GM12878 (cell line): ENCODE results near the gene ADARB1. TPM values are rescaled to one million over a fixed set of nuclear protein-coding genes. Genes with fewer than 3 reads are reported as not detected.

Source experiments
- ATAC-seq: fragments of 200-7000 bp; cut with Tn5 transposase; 3 replicates; pipeline ENCODE4 v1.9.1; 2020; ENCODE audit warnings: mild to moderate bottlenecking, moderate library complexity
- BruUV-seq: library from RNA; stranded (reverse); fragments of 400-500 nt; replicated peaks from 2 replicates; lab custom pipeline; 2021; lab: Mats Ljungman, UMichigan
- CTCF ChIA-PET: fragments of 300-600 bp; sonication (Branson Sonifier 250); formaldehyde crosslinking; extraction: SDS; loops from one replicate; lab custom pipeline; 2021; ENCODE audit warnings: inconsistent platforms; lab: Yijun Ruan, JAX
- POLR2A ChIA-PET: fragments of 350-600 bp; formaldehyde crosslinking; extraction: SDS; loops from one replicate; lab custom pipeline; 2021; ENCODE audit warnings: inconsistent platforms; lab: Charles Lee
- RAD21 ChIA-PET: fragments of 300-600 bp; sonication (Branson Sonifier 250); formaldehyde crosslinking; loops from one replicate; lab custom pipeline; 2023; ENCODE audit warnings: antibody characterized with exemption; ENCODE audit not compliant: unreplicated experiment; lab: Charles Lee
- SMC1A ChIA-PET: fragments of 300-600 bp; sonication (Branson Sonifier 250); formaldehyde crosslinking; loops from one replicate; lab custom pipeline; 2023; ENCODE audit not compliant: unreplicated experiment, uncharacterized antibody; lab: Charles Lee
- DNase-seq: peaks from one replicate; pipeline ENCODE4 v3.0.0-alpha.2; 2011; ENCODE audit warnings: low read depth, low spot score
- FAIRE-seq: peaks from 3 replicates; lab custom pipeline; 2011; peaks lifted over from hg19 to GRCh38; lab: Jason Lieb, UNC
- H2AFZ ChIP-seq: 2 replicates; pipeline ENCODE4 v1.6.0; 2011; ENCODE audit warnings: low read depth, low read length, control low read depth; ENCODE audit not compliant: control insufficient read depth
- H3K27ac ChIP-seq: 2 replicates; pipeline ENCODE4 v1.5.1; 2011; ENCODE audit warnings: control low read depth; ENCODE audit not compliant: control insufficient read depth, insufficient read depth
- H3K27me3 ChIP-seq, 2 experiments: replicated peaks in 1 of 2; 2 replicates each; pipeline versions ENCODE4 v1.6.0 to v1.6.1; 2011; ENCODE audit warnings: low read length in 1 of 2; ENCODE audit not compliant: control insufficient read depth in 2 of 2, insufficient read depth in 2 of 2
- H3K36me3 ChIP-seq, 2 experiments: 2 replicates each; pipeline ENCODE4 v1.5.1; 2011; ENCODE audit warnings: low read length in 1 of 2; ENCODE audit not compliant: control insufficient read depth in 2 of 2, insufficient read depth in 2 of 2
- H3K4me1 ChIP-seq: 2 replicates; pipeline ENCODE4 v1.6.1; 2011; ENCODE audit warnings: mild to moderate bottlenecking, low read length, moderate library complexity, mixed read lengths; ENCODE audit not compliant: control insufficient read depth, insufficient read depth
- H3K4me2 ChIP-seq: 2 replicates; pipeline ENCODE4 v1.6.0; 2011; ENCODE audit warnings: control low read depth; ENCODE audit not compliant: control insufficient read depth, insufficient read depth
- H3K4me3 ChIP-seq: fragments of 200-600 bp; sonication (generic); 2 replicates; pipeline ENCODE4 v1.5.1; 2016
- H3K79me2 ChIP-seq: 2 replicates; pipeline ENCODE4 v1.6.0; 2011; ENCODE audit warnings: low read length; ENCODE audit not compliant: control insufficient read depth, insufficient read depth
- H3K9ac ChIP-seq: 2 replicates; pipeline ENCODE4 v1.8.0; 2011; ENCODE audit warnings: low read length, control low read depth, mixed read lengths; ENCODE audit not compliant: control insufficient read depth, insufficient read depth
- H3K9me3 ChIP-seq: replicated peaks from 3 replicates; pipeline ENCODE4 v1.5.1; 2011; ENCODE audit warnings: mild to moderate bottlenecking, low read length; ENCODE audit not compliant: control insufficient read depth, insufficient read depth
- H4K20me1 ChIP-seq: 2 replicates; pipeline ENCODE4 v1.6.0; 2011; ENCODE audit not compliant: control insufficient read depth, insufficient read depth
- ATF2 ChIP-seq: IDR thresholded peaks from 2 replicates; pipeline ENCODE4 v1.6.1; 2012; ENCODE audit warnings: low read length, inconsistent platforms
- BACH1 ChIP-seq: fragments of 450-650 bp; IDR thresholded peaks from 2 replicates; pipeline ENCODE4 v1.6.1; 2017; ENCODE audit warnings: mild to moderate bottlenecking, borderline replicate concordance
- CBFB ChIP-seq: IDR thresholded peaks from 2 replicates; pipeline ENCODE4 v1.6.1; 2016; ENCODE audit warnings: antibody characterized with exemption, low read depth
- EGR1 ChIP-seq, 2 experiments: IDR thresholded peaks; 1 replicate in 1 of 2; 2 replicates in 1 of 2; pipeline ENCODE4 v1.6.1; 2011 to 2012; ENCODE audit warnings: low read depth in 2 of 2, low read length in 2 of 2, borderline replicate concordance in 1 of 2, mild to moderate bottlenecking in 1 of 2, moderate library complexity in 1 of 2
- ELK1 ChIP-seq: IDR thresholded peaks from 2 replicates; pipeline ENCODE4 v1.6.1; 2012; ENCODE audit warnings: low read depth, low read length, improper control_type of control experiment
- GATAD2B ChIP-seq: fragments of 450-650 bp; conservative IDR thresholded peaks from 2 replicates; pipeline ENCODE4 v1.6.1; 2017; ENCODE audit warnings: low read depth, mild to moderate bottlenecking, moderate library complexity
- HDAC6 ChIP-seq: fragments of 200-600 bp; sonication (generic); IDR thresholded peaks from one replicate; pipeline ENCODE4 v1.8.0; 2017; ENCODE audit warnings: antibody characterized with exemption; ENCODE audit not compliant: unreplicated experiment
- HDGF ChIP-seq: fragments of 450-650 bp; IDR thresholded peaks from 2 replicates; pipeline ENCODE4 v1.6.1; 2016; ENCODE audit warnings: antibody characterized with exemption
- JUND ChIP-seq: IDR thresholded peaks from 2 replicates; pipeline ENCODE4 v1.6.1; 2012; ENCODE audit warnings: low read depth, mild to moderate bottlenecking, low read length, improper control_type of control experiment, moderate library complexity
- PKNOX1 ChIP-seq: fragments of 450-650 bp; IDR thresholded peaks from 2 replicates; pipeline ENCODE4 v1.6.1; 2016; ENCODE audit warnings: mild to moderate bottlenecking
- POU2F2 ChIP-seq: IDR thresholded peaks from 3 replicates; pipeline ENCODE4 v1.6.1; 2011; ENCODE audit warnings: low read depth, mild to moderate bottlenecking, low read length, borderline replicate concordance
- SMC3 ChIP-seq: IDR thresholded peaks from 2 replicates; pipeline ENCODE4 v1.6.1; 2011; ENCODE audit warnings: low read length, improper control_type of control experiment, borderline replicate concordance
- SREBF2 ChIP-seq: IDR thresholded peaks from 2 replicates; pipeline ENCODE4 v1.6.1; 2012; ENCODE audit warnings: mild to moderate bottlenecking, low read length
- SUZ12 ChIP-seq: fragments of 200-600 bp; sonication (generic); IDR thresholded peaks from one replicate; pipeline ENCODE4 v1.6.1; 2018; ENCODE audit warnings: antibody characterized with exemption, mild to moderate bottlenecking; ENCODE audit not compliant: unreplicated experiment
- TCF12 ChIP-seq: IDR thresholded peaks from 2 replicates; pipeline ENCODE4 v1.6.1; 2011; ENCODE audit warnings: low read depth, mild to moderate bottlenecking, low read length
- WRNIP1 ChIP-seq: IDR thresholded peaks from 2 replicates; pipeline ENCODE4 v1.6.1; 2011; ENCODE audit warnings: low read depth, low read length, improper control_type of control experiment, borderline replicate concordance
- ZBED1 ChIP-seq: IDR thresholded peaks from 2 replicates; pipeline ENCODE4 v1.6.1; 2016; ENCODE audit warnings: borderline replicate concordance
- ZBTB4 ChIP-seq: fragments of 450-650 bp; formaldehyde crosslinking; IDR thresholded peaks from 2 replicates; pipeline ENCODE4 v1.4.0; 2022; ENCODE audit warnings: mild to moderate bottlenecking, moderate library complexity
- ZZZ3 ChIP-seq: IDR thresholded peaks from 2 replicates; pipeline ENCODE4 v1.6.1; 2011; ENCODE audit warnings: low read depth; ENCODE audit not compliant: control insufficient read depth, insufficient read length
- WGBS: methylation state at CpG from one replicate; pipeline ENCODE4 v1.1.6; 2016; ENCODE audit warnings: low lambda C conversion rate; ENCODE audit not compliant: insufficient replicate concordance, insufficient coverage; ENCODE audit errors: missing lambda C conversion rate; 5-methylcytosine and 5-hydroxymethylcytosine counted together
- in situ Hi-C: fragments of 300-500 bp; cut with MboI; formaldehyde crosslinking; loops from 9 replicates; pipeline ENCODE4 v1.14.3; 2018; ENCODE audit warnings: mixed read lengths
- intact Hi-C: fragments of 100-400 bp; cut with micrococcal nuclease; formaldehyde crosslinking; loops from one replicate; pipeline ENCODE4 v1.14.2; 2022; ENCODE audit not compliant: unreplicated experiment
- polyA plus RNA-seq, 11 experiments: library from polyadenylated mRNA; depleted of rRNA in 4 of 11; unstranded in 6 of 11; stranded (reverse) in 5 of 11; fragments of >200 nt; fragmentation: Nextera tagmentation in 4 of 11; fragmentation: Illumina TruSeq in 1 of 11; extraction: Ambion mirVana in 4 of 11; extraction: Trizol in 1 of 11; gene quantifications; 1 replicate in 1 of 11; 2 replicates in 10 of 11; pipeline versions ENCODE4 v1.2.1 to v1.2.3, GENCODE V29; 2011 to 2016; ENCODE audit warnings: inconsistent platforms in 2 of 11, missing spikeins in 2 of 11, low read depth in 1 of 11
- total RNA-seq, 4 experiments: library from RNA; depleted of rRNA in 3 of 4; stranded (reverse); fragments of >200 nt in 3 of 4; fragmentation: Illumina TruSeq in 1 of 4; extraction: Trizol in 1 of 4; gene quantifications; 2 replicates each; pipeline versions ENCODE4 v1.2.1 to v1.2.3, GENCODE V29; 2013 to 2021

Gene ADARB1
- total and polyA plus RNA-seq, 10 of the 15 experiments (the other 5 are each of a cell fraction or from before 2014, with no cell fraction given), result 5.7 to 61.7 (median 25.3) TPM

GRCh38 chr21:45250914-45251634 is 176.7 kb downstream of the ADARB1 start:
- in situ Hi-C loops (no loop called here), intact Hi-C loops (no loop called here)
- ChIA-PET CTCF (no interaction called here), POLR2A (no interaction called here), SMC1A (no interaction called here), RAD21 (no interaction called here)
- Histone ChIP-seq H3K9ac (no peak overlapping the region), H2AFZ (no peak overlapping the region), H4K20me1 (no peaks in the 10 kb centered on the region), H3K36me3 (no peaks in the 10 kb centered on the region), H3K4me3 (no peak overlapping the region), H3K4me1 (no peaks in the 10 kb centered on the region), H3K27me3 (no peaks in the 10 kb centered on the region), H3K79me2 (no peaks in the 10 kb centered on the region), H3K27ac (no peak overlapping the region), H3K4me2 (no peak overlapping the region), H3K9me3 (no peaks in the 10 kb centered on the region; the same call in 2 of the 3 replicates)
- no TSS peak for BruUV-seq
- no peak for ATAC-seq
- no peak for FAIRE-seq
- DNase-seq, result no peak
- 36% methylated on average over 14 of the region's 14 CpGs for WGBS
- no peak for TF ChIP-seq CBFB
- TF ChIP-seq ZBTB4, result no peak
- TF ChIP-seq ELK1, result no peak
- no peak for TF ChIP-seq ATF2
- no peak for TF ChIP-seq POU2F2
- TF ChIP-seq BACH1, result no peak
- no peak for TF ChIP-seq HDGF
- TF ChIP-seq JUND, result no peak
- no peak for TF ChIP-seq HDAC6
- TF ChIP-seq ZBED1, result no peak
- TF ChIP-seq ZZZ3, result no peak
- TF ChIP-seq GATAD2B, result no peak
- TF ChIP-seq WRNIP1, result no peak
- no peak for TF ChIP-seq SUZ12
- no peak for TF ChIP-seq SREBF2
- TF ChIP-seq EGR1 (IDR thresholded peaks at IDR 0.05; ENCODE audit: borderline replicate concordance in 1 of 2, low read depth in 2 of 2, low read length in 2 of 2), result no peak
- no peak for TF ChIP-seq TCF12
- no peak for TF ChIP-seq SMC3
- TF ChIP-seq PKNOX1, result no peak
